ENCODE measurements around the gene EVI5.

- no peak for TF ChIP-seq GATA2 (IDR thresholded peaks at IDR 0.05; ENCODE audit: low read depth, low read length)
- TF ChIP-seq GATA3 (IDR thresholded peaks at IDR 0.05; ENCODE audit: low read depth, low read length), result no peak
These were observed 268.3 kb downstream of the EVI5 start for GRCh38 chr1:92516574-92516973.

All from SH-SY5Y (cell line).